K562 (cell line): ENCODE data around the gene FAM204A. TPM values are rescaled to one million over a fixed set of nuclear protein-coding genes. Genes with fewer than 3 reads are reported as not detected.

ENCODE experiments used
- ARHGAP35 ChIP-seq: fragments of 450-650 bp; IDR thresholded peaks from 2 replicates; pipeline ENCODE4 v1.6.1; 2018; ENCODE audit not compliant: partially characterized antibody
- BMI1 ChIP-seq: fragments of 150-350 bp; IDR thresholded peaks from 2 replicates; pipeline ENCODE4 v1.6.1; 2014; ENCODE audit warnings: low read length
- ELK3 ChIP-seq: fragments of 450-650 bp; formaldehyde crosslinking; IDR thresholded peaks from 2 replicates; pipeline ENCODE4 v1.4.0; 2020; ENCODE audit warnings: mild to moderate bottlenecking
- ETS2 ChIP-seq: IDR thresholded peaks from 2 replicates; pipeline ENCODE4 v1.6.1; 2016; ENCODE audit warnings: borderline replicate concordance, missing genetic modification characterization, mild to moderate bottlenecking, moderate library complexity, missing compliant biosample characterization; ENCODE audit not compliant: poor library complexity, severe bottlenecking
- FOXO4 ChIP-seq: fragments of 450-650 bp; formaldehyde crosslinking; IDR thresholded peaks from 2 replicates; pipeline ENCODE4 v1.4.0; 2020; ENCODE audit warnings: mild to moderate bottlenecking, moderate library complexity
- HINFP ChIP-seq: fragments of 450-650 bp; conservative IDR thresholded peaks from 2 replicates; pipeline ENCODE4 v1.6.1; 2016; ENCODE audit warnings: missing genetic modification characterization, low read depth, mild to moderate bottlenecking, control low read depth, missing compliant biosample characterization
- HNRNPL ChIP-seq: fragments of 200-400 bp; formaldehyde crosslinking; IDR thresholded peaks from 2 replicates; pipeline ENCODE4 v1.6.1; 2017; ENCODE audit warnings: low read depth, mild to moderate bottlenecking, low read length
- MTA3 ChIP-seq: fragments of 450-650 bp; formaldehyde crosslinking; IDR thresholded peaks from 2 replicates; pipeline ENCODE4 v1.6.1; 2017; ENCODE audit warnings: mild to moderate bottlenecking, borderline replicate concordance
- PCBP1 ChIP-seq: fragments of 200-400 bp; formaldehyde crosslinking; IDR thresholded peaks from 2 replicates; pipeline ENCODE4 v1.6.1; 2018; ENCODE audit warnings: mild to moderate bottlenecking, low read depth, low read length; ENCODE audit not compliant: poor library complexity, severe bottlenecking
- PHF21A ChIP-seq: fragments of 450-650 bp; IDR thresholded peaks from 2 replicates; pipeline ENCODE4 v1.6.1; 2017; ENCODE audit warnings: low read depth, borderline replicate concordance
- POLR2B ChIP-seq: fragments of 450-650 bp; IDR thresholded peaks from 2 replicates; pipeline ENCODE4 v1.6.1; 2018; ENCODE audit warnings: low read depth; ENCODE audit not compliant: partially characterized antibody
- POLR3G ChIP-seq: IDR thresholded peaks from 2 replicates; pipeline ENCODE4 v1.6.1; 2011; ENCODE audit not compliant: insufficient read length, insufficient replicate concordance; ENCODE audit errors: extremely low read depth
- RBBP5 ChIP-seq: fragments of 200-600 bp; sonication (generic); IDR thresholded peaks from 2 replicates; pipeline ENCODE4 v1.6.1; 2012; ENCODE audit warnings: borderline replicate concordance, mild to moderate bottlenecking, low read length, control low read depth, inconsistent platforms; ENCODE audit not compliant: insufficient read depth, poor library complexity, severe bottlenecking
- RNF2 ChIP-seq: sonication (generic); IDR thresholded peaks from 2 replicates; pipeline ENCODE4 v1.6.1; 2016
- ZBTB12 ChIP-seq: fragments of 250-450 bp; sonication (Bioruptor Pico); IDR thresholded peaks from 2 replicates; pipeline ENCODE4 v1.4.0; 2020
- ZNF253 ChIP-seq: fragments of 250-450 bp; sonication (Bioruptor Pico); conservative IDR thresholded peaks from 2 replicates; pipeline ENCODE4 v1.6.1; 2021; ENCODE audit warnings: mild to moderate bottlenecking
- ZNF696 ChIP-seq: fragments of 250-450 bp; sonication (Bioruptor Pico); conservative IDR thresholded peaks from 2 replicates; pipeline ENCODE4 v1.4.0; 2020; ENCODE audit warnings: mild to moderate bottlenecking, moderate library complexity
- polyA plus RNA-seq, 8 experiments: library from polyadenylated mRNA; depleted of rRNA in 4 of 8; stranded (reverse) in 5 of 8; unstranded in 3 of 8; fragments of >200 nt; fragmentation: Nextera tagmentation in 2 of 8; fragmentation: Illumina TruSeq in 1 of 8; extraction: Ambion mirVana in 2 of 8; extraction: Trizol in 1 of 8; gene quantifications; 2 replicates each; pipeline versions ENCODE4 v1.2.1 to v1.2.3, GENCODE V29; 2011 to 2014; ENCODE audit warnings: inconsistent platforms in 1 of 8, missing spikeins in 1 of 8
- total RNA-seq, 7 experiments: library from RNA; depleted of rRNA in 6 of 7; stranded (reverse); fragments of >200 nt in 6 of 7; fragmentation: Illumina TruSeq in 2 of 7; extraction: Trizol in 2 of 7; gene quantifications; 2 replicates each; pipeline versions ENCODE4 v1.2.1 to v1.2.3, GENCODE V29; 2011 to 2021; ENCODE audit warnings: low replicate concordance in 1 of 7
- TF ChIP-seq, protein P1 (sequence below): fragments of 450-650 bp; formaldehyde crosslinking; IDR thresholded peaks from 2 replicates; pipeline ENCODE4 v1.4.0; 2020; ENCODE audit warnings: mild to moderate bottlenecking, moderate library complexity
- TF ChIP-seq, protein P2 (sequence below), 2 experiments: fragments of 450-650 bp in 1 of 2; sonication (generic) in 1 of 2; formaldehyde crosslinking; conservative IDR thresholded peaks; 2 replicates each; pipeline versions ENCODE4 v1.4.0 to v1.8.1; 2020 to 2022; ENCODE audit warnings: mild to moderate bottlenecking in 1 of 2, missing genetic modification reagents in 1 of 2

Gene FAM204A
- total and polyA plus RNA-seq, 9 of the 15 experiments (the other 6 are each of a cell fraction or from before 2014, with no cell fraction given) = 29.0 to 64.5 (median 44.9) TPM

DNA sequence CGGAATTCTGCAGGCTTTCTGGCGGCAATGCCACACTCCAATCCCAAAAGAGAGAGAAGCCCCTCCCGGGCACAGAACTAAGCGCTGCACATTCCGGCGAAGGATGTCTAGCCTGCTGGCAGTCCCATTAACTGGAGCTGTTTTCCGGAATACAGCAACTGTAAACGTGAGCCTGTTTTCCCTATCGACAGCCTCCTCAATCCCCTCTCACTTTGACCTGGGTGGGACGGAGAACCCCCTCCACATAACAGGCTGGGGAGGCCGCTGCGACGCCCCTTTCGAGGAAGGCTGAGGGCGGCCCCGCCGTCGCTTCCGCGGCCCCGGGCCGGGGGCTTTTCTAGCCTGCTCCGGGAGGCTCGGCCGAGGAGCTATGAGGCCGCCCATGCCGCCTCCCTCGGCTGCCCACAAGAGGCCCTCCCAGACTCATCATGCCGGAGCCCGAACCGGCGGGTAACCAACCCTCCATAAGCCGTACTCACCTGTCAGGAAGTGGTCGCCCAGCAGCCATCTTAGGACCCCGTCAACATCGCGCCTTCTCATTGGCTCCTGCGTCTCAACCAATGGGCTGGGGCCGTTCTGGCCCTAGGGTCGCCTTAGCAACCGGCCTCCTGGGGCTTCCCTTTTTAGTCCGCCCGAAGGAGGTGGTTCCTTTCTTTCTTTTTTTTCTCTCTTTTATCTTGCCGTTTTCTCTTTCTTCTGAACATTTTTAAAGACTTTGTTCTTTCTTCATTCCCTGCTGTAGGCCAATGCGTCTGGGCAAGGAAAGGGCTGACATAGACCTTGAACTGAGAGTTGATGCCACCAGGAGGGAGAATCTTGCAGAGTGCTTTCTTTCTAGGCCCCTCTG, at the start of gene FAM204A (continued):
- TF ChIP-seq FOXO4 (CRISPR knock-in tag) (no peak), POLR2B (peak; percentile 45), ARHGAP35 (no peak), PHF21A (no peak), ZBTB12 (CRISPR knock-in tag) (no peak), ZNF253 (CRISPR knock-in tag) (no peak), ZNF696 (CRISPR knock-in tag) (no peak), HINFP (tag) (peak; percentile 75), POLR3G (no peak), PCBP1 (no peak), RNF2 (no peak), ETS2 (no peak), ELK3 (CRISPR knock-in tag) (no peak), BMI1 (peak; percentile 94), RBBP5 (peak; percentile 97), HNRNPL (no peak), MTA3 (peak; percentile 42; the same call in 1 of the 2 replicates)
- TF ChIP-seq, protein P1, sequence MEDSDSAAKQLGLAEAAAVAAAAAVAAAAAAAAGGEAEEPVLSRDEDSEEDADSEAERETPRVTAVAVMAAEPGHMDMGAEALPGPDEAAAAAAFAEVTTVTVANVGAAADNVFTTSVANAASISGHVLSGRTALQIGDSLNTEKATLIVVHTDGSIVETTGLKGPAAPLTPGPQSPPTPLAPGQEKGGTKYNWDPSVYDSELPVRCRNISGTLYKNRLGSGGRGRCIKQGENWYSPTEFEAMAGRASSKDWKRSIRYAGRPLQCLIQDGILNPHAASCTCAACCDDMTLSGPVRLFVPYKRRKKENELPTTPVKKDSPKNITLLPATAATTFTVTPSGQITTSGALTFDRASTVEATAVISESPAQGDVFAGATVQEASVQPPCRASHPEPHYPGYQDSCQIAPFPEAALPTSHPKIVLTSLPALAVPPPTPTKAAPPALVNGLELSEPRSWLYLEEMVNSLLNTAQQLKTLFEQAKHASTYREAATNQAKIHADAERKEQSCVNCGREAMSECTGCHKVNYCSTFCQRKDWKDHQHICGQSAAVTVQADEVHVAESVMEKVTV (CRISPR knock-in tag) = no peak
- TF ChIP-seq, protein P2, sequence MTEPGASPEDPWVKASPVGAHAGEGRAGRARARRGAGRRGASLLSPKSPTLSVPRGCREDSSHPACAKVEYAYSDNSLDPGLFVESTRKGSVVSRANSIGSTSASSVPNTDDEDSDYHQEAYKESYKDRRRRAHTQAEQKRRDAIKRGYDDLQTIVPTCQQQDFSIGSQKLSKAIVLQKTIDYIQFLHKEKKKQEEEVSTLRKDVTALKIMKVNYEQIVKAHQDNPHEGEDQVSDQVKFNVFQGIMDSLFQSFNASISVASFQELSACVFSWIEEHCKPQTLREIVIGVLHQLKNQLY (CRISPR knock-in tag; conservative IDR thresholded peaks at IDR 0.05) = no peak
